ENCODE measurements around the gene DCAF7.

DCAF7 gene

DNA sequence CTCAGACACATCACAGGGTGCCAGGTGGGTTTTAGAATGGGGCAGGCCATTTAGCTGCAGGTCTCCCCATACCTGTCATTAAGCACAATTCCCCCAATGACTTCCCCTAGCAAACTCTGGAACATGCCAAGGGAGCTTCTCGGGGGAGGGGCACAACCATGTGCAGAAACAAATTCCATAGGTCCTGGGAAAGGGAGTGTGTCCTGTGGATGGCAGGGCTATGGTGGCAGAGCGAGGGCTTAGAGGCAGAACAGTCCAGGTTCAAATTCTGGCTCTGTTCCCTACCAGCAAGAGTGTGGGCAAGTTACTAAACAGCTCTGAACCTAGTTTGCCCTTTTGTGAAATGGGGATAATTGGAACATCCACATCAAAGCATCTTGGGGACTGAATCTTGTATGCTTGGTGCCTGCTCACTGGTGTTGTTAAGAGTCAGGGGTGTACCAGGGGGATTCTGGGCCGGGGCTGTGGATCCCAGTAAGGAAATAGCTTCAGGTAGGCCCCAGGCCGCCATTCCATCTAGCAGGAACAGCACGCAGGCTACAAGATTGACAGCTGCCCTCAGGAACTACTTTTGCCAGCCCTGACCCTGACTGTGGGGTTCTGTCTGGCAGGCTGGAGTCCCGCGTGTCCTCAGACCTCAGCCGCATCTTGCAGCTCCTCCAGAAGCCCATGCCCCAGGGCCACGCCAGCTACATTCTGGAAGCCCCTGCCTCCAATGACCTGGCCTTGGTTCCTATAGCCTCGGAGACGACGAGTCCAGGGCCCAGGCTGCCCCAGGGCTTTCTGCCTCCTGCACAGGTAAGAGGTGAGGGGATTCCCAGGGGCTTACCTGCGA, 5.6 kb upstream of the DCAF7 start:
- DNase-seq, result no peak

DNA sequence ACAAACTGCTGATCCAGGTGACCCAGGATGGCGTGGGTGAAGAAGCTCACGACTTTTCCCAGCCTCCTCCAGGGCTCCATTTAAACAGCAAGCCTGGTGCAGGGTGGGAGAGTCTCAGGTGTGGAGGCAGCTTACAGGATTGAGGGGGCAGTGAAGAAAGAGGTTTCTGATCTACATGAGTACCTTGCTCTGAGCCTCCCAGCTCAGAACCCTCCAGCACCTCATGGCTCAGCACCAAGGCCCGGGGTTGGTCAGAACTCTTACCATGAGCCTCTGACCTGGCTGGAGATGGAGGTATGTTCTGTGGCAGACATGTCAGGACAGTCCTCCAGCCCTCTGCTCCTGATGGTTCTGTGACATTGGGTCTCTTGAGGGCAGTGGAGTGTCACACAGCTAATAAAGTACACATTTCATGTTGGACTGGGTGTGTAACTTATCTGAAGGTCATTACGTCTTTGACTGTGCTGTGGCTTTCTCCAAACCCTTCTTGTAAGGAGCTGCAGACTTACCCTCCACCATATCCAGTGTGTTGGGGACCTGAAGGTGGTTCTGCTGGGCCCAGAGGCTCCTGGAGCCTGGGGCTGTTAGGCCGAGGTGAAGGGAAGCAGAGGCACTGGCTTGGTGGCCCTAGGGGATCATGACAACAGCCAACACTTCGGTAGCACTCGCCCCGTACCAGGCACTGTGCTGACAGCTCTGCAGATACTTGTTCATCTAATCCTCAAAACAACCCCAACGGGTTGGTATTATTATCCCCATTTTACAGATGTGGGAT, 3.8 kb upstream of the DCAF7 start:
- DNase-seq, result no peak

DNA sequence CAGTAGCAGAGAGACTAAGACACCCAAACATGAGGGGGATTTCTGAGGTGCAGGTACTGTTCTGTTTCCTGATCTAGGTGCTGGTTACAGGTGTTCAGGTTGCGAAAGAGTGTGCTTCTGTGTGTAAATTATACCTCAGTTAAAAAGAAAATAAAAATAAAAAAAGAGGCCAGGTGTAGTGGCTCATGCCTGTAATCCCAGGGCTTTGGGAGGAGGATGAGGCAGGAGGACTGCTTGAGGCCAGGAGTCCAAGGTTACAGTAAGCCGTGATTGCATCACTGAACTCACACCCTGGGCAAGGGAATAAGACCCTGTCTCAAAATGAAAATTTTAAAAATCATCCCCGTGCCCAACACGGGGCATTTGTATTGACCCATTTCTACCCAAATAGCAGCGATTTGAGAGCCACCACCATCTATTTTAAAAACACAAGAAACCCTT, 3.2 kb upstream of the DCAF7 start:
- no peak for DNase-seq

DNA sequence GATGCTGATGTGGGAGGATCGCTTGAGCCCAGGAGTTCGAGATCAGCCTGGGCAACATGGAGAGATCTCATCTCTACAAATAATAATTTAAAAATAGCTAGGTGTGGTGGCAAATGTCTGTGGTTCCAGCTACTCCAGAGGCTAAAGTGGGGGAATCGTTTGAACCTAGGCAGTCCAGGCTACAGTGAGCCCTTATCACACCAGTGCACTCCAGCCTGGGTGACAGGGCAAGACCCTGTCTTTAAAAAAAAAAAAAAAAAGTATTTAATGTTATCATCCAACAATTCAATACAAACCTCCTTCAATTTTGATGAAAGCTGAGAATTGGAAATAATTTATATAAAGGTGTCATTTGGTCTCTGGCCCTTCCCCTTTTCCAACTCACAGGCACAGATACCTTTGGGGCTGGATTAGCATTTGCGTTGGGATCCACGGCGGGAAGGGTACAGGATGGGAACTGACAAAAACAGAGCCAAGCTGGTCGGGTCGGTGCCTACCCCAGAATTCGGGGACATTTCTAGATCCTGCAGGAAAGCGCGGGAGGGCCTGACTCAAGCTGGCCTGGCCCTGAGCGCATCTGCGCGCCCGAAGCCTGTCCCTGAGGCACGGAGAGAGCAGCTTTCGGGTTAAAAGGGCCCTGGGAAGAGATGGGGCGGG, 860 bp upstream of the DCAF7 start:
- no peak for DNase-seq

DNA sequence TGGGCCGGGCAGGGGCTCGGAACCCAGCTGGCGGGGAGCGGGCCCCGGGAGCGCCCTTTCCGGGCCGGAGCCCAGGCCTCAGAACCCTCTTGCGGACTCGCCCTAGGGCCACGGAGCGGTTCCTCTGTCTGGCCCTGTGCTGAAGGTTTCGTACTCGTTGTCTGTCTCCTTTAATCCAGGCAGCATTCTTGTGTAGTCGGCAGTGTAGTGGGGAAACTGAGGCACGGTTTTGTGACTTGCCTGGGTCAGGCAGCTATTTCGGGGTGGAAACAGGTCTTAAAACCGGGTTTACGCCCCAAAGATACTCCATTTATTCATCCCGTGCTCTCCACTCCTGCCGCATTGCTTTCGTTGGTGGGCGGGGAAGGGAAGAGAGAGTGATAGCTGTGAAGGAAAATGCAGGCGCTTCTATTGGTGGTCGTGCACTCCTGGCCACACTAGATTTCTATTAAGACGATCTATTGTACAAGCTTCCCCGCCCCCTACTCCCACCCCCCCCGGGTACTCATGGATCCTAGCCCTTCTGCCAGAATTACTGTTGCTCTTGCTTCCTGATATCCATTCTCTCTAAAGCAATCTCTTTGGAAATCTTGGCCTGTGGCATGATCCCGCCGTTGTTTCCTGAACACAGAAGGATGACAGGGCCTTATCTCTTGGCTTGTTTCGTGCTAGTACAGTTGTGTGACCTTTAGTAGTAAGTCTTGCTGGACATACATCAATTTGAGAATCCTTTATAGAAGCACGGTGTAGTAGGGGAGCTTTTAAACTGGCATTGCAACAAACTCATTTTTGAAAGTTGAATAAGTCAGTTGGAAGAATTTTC, 751 bp downstream of the DCAF7 start:
- DNase-seq, result peak; percentile 49

DNA sequence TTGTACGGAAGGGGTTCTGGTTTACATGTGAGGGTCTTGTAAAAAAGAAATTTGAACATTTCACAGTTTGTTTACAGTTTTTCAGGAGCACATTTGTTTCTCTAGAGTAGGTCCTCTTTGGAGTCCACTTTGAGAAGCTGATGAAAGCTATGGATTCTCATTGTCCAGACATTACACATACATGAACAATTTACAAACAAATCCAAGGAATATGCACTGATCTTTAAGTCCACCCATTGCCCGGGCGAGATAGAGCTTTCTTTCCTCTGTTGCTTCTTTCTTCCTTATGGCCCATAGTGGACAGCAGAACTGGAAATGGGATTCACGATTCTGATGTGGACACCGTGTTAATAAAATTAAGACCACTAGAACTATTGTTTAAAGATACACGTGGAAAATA, 1.9 kb downstream of the DCAF7 start:
- DNase-seq, result no peak

DNA sequence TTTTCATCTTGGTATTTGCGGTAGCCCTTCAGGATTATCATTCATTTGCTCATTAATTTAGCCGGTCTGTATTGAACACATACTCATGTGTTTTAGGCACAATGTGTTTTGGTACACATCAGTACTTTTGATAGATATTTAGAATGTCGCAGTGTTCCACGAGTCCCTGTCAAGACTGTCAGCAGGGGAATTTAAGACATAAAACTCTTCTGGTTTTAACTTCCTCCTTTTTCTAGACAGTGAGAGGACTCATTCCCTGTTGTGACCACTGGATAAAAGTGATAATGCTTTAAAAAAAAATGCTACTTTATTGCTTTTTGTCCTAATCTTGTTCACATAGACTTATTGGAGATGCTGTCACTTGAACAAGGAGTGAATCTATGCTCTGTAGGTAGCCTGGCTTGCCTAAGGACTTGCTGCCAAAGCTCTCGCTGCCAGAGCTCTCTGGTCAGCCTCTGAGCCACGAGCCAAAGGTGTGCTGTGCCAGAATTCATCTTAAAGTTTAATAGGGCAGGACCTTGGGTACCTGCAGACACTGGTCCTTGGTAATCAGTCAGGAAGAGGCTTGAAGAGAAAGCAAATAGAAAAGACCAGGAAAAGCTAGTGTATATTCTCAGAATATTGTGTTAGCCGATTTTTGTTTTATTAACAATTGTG, 5.4 kb downstream of the DCAF7 start:
- DNase-seq, result no peak

DNA sequence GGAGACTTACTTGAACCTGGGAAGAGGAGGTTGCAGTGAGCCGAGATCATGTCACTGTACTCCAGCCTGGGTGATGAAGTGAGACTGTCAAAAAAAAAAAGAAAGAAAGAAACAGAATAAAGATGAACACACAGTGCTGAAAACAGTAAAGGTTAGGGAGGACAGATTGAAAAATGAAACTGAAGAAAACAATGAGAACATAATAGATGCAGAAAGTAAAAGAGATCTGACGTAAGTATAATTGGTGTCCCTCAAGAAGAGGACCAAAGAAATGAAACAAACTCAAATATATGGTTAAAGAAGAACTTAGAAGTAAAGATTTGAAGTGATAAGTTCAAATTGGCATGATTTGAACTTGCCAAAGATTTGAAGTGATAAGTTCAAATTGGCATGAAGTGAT, 7.1 kb downstream of the DCAF7 start:
- no peak for DNase-seq

DNA sequence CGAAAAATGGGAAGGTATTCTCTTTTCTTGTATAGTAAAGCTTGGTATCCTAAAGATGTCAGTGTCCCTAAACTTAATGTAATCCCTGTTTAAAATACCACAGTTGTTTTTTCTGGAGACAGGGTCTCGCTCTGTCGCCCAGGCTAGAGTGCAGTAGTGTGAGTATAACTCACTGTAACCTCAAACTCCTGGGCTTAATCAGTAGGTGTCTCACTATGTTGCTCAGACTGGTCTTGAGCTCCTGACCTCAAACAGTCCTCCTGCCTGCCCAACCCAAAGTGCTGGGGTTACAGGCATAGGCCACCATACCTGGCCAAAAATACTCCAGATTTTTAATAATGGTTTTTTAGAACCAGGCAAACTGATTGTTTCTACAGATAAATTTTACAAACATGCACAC, 8.2 kb downstream of the DCAF7 start:
- no peak for DNase-seq

DNA sequence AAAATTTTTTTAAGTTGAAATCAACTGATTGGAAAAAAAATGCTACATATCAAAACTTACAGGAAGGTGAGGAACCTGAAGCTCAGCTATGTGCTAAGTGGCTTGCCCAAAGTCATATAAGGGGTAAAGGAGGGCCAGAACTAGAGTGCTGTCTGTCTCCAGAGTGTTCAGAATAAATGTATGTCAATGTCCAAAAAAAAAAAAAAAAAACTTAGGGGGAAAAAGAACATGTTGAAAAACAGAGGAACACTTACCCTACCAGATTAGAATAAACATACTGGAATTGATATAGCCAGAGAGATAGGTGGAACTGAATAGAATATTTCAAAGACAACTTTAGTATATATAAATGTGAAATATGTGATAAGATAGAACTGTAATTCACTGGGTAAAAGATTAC, 11.5 kb downstream of the DCAF7 start:
- DNase-seq, result no peak

DNA sequence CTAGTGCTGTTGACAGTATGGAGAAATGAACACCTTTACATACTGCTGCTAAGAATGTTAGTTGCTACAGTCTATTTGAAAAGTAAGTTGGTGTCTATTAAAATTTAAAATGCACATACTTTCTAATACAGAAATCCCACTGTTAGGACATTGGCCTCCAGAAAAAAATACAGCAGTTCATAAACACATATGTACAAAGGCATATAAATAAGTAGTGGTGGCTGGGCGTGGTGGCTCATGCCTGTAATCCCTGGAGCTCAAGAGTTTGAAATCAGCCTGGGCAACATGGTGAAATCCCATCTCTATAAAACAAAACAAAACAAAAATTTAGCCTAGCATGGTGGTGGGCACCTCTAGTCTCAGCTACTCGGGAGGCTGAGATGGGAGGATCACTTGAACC, 13.1 kb downstream of the DCAF7 start:
- DNase-seq, result no peak

DNA sequence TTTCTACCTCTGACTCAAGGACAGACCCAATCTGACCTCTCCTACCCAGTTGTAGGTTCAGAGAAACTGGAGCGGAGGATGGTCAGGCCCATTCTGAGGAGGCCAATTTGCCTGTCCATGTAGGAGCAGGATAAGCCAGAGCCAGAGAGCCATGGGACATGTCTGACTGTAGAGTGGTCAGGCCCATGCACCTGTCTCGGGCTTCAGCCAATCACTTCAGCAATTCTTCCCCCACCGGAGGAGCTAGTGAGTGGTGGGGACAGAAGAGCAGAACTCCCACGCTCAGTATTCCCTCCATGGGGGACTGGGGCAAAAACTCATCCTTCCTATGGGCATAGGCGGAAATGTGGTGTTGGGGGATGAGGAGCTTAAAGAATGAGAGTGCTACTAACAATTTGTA, 14.3 kb downstream of the DCAF7 start:
- DNase-seq, result no peak

DNA sequence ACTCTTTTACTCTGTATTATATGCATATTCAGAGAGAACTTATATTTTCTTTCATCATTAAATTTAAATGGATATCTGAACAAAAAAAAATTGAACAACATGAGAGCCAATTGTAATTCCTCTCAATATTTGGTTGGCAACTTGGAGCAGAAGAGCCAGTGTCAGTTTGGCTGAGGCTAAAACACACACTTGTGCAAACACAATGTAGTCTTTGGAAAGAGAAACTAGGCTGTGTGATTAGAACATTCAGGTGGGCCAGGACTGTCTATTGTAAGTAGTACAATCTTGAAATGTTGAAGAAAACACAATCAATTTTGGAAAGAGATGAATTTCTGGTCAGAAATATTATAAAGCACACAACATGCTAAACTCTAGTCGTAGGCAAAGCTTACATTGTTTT, 17.0 kb downstream of the DCAF7 start:
- DNase-seq, result no peak

DNA sequence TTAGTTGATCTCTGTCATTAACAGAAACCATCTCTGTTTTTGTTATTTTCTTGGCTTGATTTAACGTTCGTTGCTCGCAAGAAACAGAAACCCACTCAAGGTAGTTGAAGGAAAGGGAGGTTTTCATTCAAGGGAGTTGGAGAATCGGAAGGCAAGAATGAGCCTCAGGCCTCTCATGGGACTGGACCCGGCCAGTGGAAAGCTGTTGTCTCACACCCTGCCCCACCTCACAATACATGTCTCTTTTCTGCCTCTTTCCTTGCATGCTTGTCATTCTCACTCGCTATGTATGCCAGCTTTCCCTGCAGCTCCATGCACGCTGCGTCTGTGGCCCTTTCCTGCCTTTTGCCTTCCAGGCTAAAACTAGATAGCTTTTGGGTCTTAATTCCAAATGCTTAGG, 18.3 kb downstream of the DCAF7 start:
- DNase-seq, result no peak

DNA sequence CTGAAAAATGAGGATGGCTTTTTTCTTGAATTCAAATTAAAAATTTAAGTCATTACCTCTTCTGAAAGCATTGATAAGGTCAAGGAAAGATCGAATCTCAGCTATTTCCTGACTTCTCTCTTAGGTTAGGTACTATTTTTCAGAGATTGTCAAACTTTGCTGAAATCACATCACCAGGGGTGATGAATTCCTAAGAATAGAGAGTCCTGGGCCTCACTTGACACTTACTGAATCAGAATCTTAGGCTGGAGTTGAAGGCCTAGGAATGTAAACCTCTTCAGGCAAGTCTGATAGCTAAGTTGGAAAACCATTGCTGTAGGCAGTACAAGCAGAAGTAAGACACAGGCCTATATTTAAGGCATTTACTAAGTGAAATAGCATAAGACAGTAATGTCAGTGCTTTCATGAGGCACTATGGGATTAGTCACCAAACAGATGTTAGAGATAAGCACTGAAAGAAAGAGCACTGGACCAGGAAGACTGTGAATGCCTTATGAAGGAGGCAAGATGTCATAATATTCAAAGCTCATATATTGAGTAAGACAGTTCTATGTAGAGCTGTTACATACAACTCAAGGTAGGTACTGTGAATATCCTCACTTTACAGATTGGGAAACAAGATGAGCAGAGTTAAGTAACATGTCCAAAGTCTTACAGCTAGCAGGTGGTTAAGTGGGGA, 21.5 kb downstream of the DCAF7 start:
- peak; percentile 58 for DNase-seq

DNA sequence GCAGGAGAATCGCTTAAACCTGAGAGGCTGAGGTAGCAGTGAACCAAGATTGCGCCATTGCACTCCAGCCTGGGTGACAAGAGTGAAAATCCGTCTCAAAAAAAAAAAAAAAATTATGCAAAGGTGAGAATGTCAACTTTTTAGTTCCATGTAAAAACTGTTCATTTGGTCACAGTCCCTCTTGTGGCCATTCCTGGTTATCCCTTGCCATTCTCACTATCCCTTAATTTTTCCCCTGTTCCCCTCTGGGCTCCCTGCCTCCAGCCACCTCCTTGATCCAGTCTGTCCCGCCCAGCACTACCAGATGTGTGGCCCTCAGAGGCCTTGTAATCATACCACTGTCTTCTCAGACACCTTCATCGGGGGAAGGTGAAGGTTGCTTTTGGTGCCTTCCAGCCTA, 23.4 kb downstream of the DCAF7 start:
- DNase-seq, result no peak

DNA sequence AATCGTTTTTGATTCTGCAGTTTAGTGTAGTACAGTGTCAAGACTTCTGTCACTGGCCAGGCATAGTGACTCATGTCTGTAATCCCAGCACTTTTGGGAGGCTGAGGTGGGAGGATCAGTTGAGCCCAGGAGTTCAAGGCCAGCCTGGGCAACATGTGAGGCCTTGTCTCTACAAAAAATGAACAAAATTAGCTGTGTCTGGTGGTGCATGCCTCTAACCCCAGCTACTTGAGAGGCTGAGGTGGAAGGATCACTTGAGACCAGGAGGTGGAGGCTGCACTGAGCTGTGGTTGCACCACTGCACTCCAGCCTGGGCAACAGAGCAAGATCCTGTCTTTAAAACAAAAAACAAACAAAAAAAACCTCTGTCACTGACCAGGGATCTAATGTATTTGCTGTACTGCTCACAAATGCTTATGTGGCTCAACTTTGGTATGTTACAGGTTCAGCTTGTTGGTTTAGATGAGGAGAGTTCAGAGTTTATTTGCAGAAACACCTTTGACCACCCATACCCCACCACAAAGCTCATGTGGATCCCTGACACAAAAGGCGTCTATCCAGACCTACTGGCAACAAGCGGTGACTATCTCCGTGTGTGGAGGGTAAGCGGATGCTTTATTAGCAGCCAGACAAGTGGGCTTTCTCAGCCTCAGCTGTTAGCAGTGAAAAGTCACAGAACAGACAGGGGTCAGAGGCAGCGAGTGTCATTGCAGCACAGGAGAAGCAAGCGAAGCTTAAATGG, 27.9 kb downstream of the DCAF7 start:
- DNase-seq, result no peak

DNA sequence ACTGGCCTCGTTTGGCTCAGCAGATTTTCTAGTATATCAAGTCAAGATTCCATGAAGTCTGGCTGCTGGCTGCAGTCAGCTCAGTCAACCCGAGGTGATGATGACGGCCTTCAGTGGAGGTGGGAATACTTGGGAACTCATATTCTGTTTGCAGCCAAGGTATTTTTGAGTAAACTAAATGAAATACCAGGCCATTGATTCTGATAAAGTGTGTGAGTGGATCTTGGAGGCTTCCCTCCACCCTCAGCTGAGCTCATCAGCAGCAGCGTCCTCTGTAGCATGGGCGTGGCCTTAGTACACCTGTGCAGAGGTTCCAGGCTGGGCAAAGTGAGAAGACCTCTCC, 28.5 kb downstream of the DCAF7 start:
- DNase-seq, result no peak

DNA sequence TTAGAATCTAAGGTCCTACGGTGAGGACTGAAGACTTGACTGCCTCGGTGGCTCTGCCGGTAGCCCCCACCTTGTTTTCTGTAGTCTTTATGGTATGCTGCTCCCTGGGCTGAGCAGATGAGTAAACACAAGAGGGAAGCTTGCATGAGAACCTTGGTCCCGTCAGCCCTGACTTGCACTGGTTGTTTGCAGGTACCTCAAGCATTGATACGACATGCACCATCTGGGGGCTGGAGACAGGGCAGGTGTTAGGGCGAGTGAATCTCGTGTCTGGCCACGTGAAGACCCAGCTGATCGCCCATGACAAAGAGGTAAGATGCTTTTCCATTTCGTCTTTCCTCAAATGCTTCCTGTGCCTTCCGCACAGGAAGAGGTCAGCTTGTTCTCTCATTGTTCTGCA, 29.4 kb downstream of the DCAF7 start:
- no peak for DNase-seq

DNA sequence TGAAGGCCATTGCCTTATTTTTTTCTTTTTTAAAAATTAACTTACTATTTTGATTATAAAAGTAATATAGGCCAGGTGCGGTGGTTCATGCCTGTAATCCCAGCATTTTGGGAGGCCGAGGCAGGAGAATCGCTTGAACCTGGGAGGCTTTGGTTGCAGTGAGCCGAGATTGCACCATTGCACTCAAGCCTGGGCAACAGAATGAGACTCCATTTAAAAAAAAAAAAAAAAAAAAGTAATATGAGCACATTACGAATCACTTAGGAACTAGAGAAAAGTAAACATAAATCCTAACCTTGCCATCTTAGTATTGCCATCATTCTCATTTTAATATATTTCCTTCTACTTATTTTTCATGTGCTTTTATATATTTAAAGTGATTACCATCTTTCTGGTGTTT, 37.5 kb downstream of the DCAF7 start:
- DNase-seq, result no peak

DNA sequence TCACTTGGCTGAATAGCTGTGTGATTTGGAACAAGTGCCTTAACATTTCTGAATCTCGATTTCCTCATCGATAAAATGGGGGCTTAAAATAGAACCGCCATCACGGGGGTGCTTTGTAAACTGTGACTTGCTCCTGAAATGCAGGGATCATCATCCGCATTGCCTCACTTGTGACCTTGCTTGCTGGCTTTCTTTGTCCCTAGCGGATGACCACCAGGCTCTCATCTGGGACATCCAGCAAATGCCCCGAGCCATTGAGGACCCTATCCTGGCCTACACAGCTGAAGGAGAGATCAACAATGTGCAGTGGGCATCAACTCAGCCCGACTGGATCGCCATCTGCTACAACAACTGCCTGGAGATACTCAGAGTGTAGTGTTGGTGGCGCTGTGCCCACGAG, 38.5 kb downstream of the DCAF7 start:
- no peak for DNase-seq
